Endothelial cell of umbilical vein (primary cell): Measurements from ENCODE around the gene GRAMD2B. TPM values are rescaled to one million over a fixed set of nuclear protein-coding genes. Genes with fewer than 3 reads are reported as not detected.
"Not testable (repeated sequence)": the region's sequence is repeated elsewhere in the genome, so short reads cannot be mapped to it uniquely, and the experiment has no call there.

Source experiments
- BruUV-seq: library from RNA; stranded (reverse); fragments of 400-500 nt; replicated peaks from 2 replicates; lab custom pipeline; 2021; lab: Mats Ljungman, UMichigan
- CTCF ChIA-PET: fragments of 300-600, 350-600 bp; sonication (Branson Sonifier 250); formaldehyde crosslinking; loops from one replicate; lab custom pipeline; 2021; ENCODE audit warnings: antibody characterized with exemption, inconsistent platforms; lab: Charles Lee
- POLR2A ChIA-PET: fragments of 300-600, 350-600 bp; sonication (Branson Sonifier 250); formaldehyde crosslinking; loops from one replicate; lab custom pipeline; 2021; ENCODE audit warnings: antibody characterized with exemption, inconsistent platforms; lab: Charles Lee
- DNase-seq: peaks from one replicate; pipeline ENCODE4 v3.0.0-alpha.2; 2011; ENCODE audit warnings: low read depth, low spot score
- FAIRE-seq: peaks from 2 replicates; lab custom pipeline; 2011; peaks lifted over from hg19 to GRCh38; lab: Jason Lieb, UNC
- H2AFZ ChIP-seq: 2 replicates; pipeline ENCODE4 v1.6.0; 2012; ENCODE audit warnings: low read depth, low read length, control low read depth, inconsistent platforms
- H3K27ac ChIP-seq: 2 replicates; pipeline ENCODE4 v1.5.1; 2011; ENCODE audit warnings: low read depth, mild to moderate bottlenecking, control low read depth, low read length, moderate library complexity; ENCODE audit not compliant: insufficient read depth
- H3K27me3 ChIP-seq, 2 experiments: 2 replicates each; pipeline versions ENCODE4 v1.6.0 to v1.6.1; 2011; ENCODE audit warnings: low read length in 2 of 2, mixed read lengths in 1 of 2; ENCODE audit not compliant: control insufficient read depth in 2 of 2, insufficient read depth in 2 of 2
- H3K36me3 ChIP-seq, 2 experiments: 2 replicates in 1 of 2; 3 replicates in 1 of 2; pipeline ENCODE4 v1.5.1; 2011; ENCODE audit warnings: low read length in 2 of 2, mild to moderate bottlenecking in 1 of 2, moderate library complexity in 1 of 2; ENCODE audit not compliant: control insufficient read depth in 2 of 2, insufficient read depth in 2 of 2; ENCODE audit errors: extremely low read depth in 1 of 2
- H3K4me1 ChIP-seq: 3 replicates; pipeline ENCODE4 v1.5.1; 2011; ENCODE audit warnings: mild to moderate bottlenecking, low read length; ENCODE audit not compliant: control insufficient read depth, insufficient read depth; ENCODE audit errors: extremely low read depth
- H3K4me2 ChIP-seq: 2 replicates; pipeline ENCODE4 v1.6.1; 2011; ENCODE audit warnings: low read length, control low read depth, mixed read lengths; ENCODE audit not compliant: insufficient read depth
- H3K4me3 ChIP-seq, 3 experiments: fragments of 200-600 bp in 1 of 3; sonication (generic), shearing (Covaris generic) in 1 of 3; replicated peaks in 1 of 3; 2 replicates each; pipeline ENCODE4 v1.5.1; 2011 to 2016; ENCODE audit warnings: control low read depth in 3 of 3, low read length in 3 of 3, mild to moderate bottlenecking in 2 of 3, inconsistent platforms in 1 of 3, low read depth in 1 of 3, moderate library complexity in 1 of 3; ENCODE audit not compliant: insufficient read depth in 1 of 3
- H3K79me2 ChIP-seq: 2 replicates; pipeline ENCODE4 v1.6.0; 2012; ENCODE audit warnings: low read length, inconsistent platforms; ENCODE audit not compliant: control insufficient read depth, insufficient read depth
- H3K9ac ChIP-seq: replicated peaks from 2 replicates; pipeline ENCODE3; 2011; ENCODE audit warnings: low read length, control low read depth; ENCODE audit not compliant: insufficient read depth; ENCODE audit errors: extremely low read depth
- H3K9me1 ChIP-seq: replicated peaks from 3 replicates; pipeline ENCODE4 v1.6.0; 2011; ENCODE audit warnings: mild to moderate bottlenecking, low read length; ENCODE audit not compliant: control insufficient read depth, insufficient read depth; ENCODE audit errors: extremely low read depth
- H3K9me3 ChIP-seq: replicated peaks from 2 replicates; pipeline ENCODE4 v1.5.1; 2012; ENCODE audit warnings: low read length, inconsistent platforms; ENCODE audit not compliant: control insufficient read depth, insufficient read depth
- H4K20me1 ChIP-seq: replicated peaks from 2 replicates; pipeline ENCODE3; 2011; ENCODE audit warnings: mild to moderate bottlenecking, low read length; ENCODE audit not compliant: control insufficient read depth, insufficient read depth; ENCODE audit errors: extremely low read depth
- CTCF ChIP-seq, 2 donors: IDR thresholded peaks; 1 replicate in 1 of 2; 2 replicates in 1 of 2; pipeline ENCODE4 v1.5.1; 2011; ENCODE audit warnings: low read length in 2 of 2, mild to moderate bottlenecking in 2 of 2, moderate library complexity in 2 of 2, control low read depth in 1 of 2, inconsistent platforms in 1 of 2, low read depth in 1 of 2; ENCODE audit not compliant: insufficient read depth in 1 of 2; ENCODE audit errors: extremely low read depth in 1 of 2
- EZH2 ChIP-seq: IDR thresholded peaks from 2 replicates; pipeline ENCODE4 v1.6.1; 2012; ENCODE audit warnings: borderline replicate concordance, low read depth, mild to moderate bottlenecking, moderate library complexity, low read length, inconsistent platforms; ENCODE audit not compliant: severe bottlenecking
- FOS ChIP-seq: IDR thresholded peaks from 2 replicates; pipeline ENCODE4 v1.6.1; 2011; ENCODE audit warnings: mild to moderate bottlenecking, low read length, moderate library complexity, borderline replicate concordance; ENCODE audit not compliant: insufficient read depth
- MAX ChIP-seq: IDR thresholded peaks from 2 replicates; pipeline ENCODE4 v1.6.1; 2011; ENCODE audit not compliant: insufficient read depth, insufficient read length
- POLR2A ChIP-seq: IDR thresholded peaks from 2 replicates; pipeline ENCODE4 v1.6.1; 2012; ENCODE audit warnings: low read depth, mild to moderate bottlenecking, control low read depth, low read length
- dilution Hi-C: fragments of 300-500 bp; cut with MboI; formaldehyde crosslinking; loops from one replicate; pipeline ENCODE4 v1.15.0; 2019; ENCODE audit warnings: low sequenced_read_pairs; ENCODE audit not compliant: extremely low pct_ligation_motif_present
- intact Hi-C: fragments of 100-400 bp; cut with micrococcal nuclease; formaldehyde crosslinking; loops from one replicate; pipeline ENCODE4 v1.10.0; 2022
- polyA plus RNA-seq, 4 experiments: library from polyadenylated mRNA; depleted of rRNA in 3 of 4; stranded (reverse) in 3 of 4; unstranded in 1 of 4; fragments of >200 nt; gene quantifications; 2 replicates each; pipeline versions ENCODE4 v1.2.1 to v1.2.3, GENCODE V29; 2011 to 2012; ENCODE audit warnings: missing spikeins in 1 of 4
- total RNA-seq: library from RNA; stranded (reverse); gene quantifications from 2 replicates; pipeline ENCODE4 v1.2.3, GENCODE V29; 2021

Gene GRAMD2B
- total and polyA plus RNA-seq, 2 donors (not counting 3 experiments of a cell fraction or from before 2014, with no cell fraction given) = 2.0 to 5.5 TPM

- H3K79me2 ChIP-seq = no peaks in the 10 kb centered on the region
- H3K36me3 ChIP-seq = no peaks in the 10 kb centered on the region
- H3K9ac ChIP-seq = no peak overlapping the region
- no peak overlapping the region for H3K4me2 ChIP-seq
- H3K9me3 ChIP-seq = no peaks in the 10 kb centered on the region
- DNase-seq = no peak
- BruUV-seq = no TSS peak
- FAIRE-seq = no peak
- no peaks in the 10 kb centered on the region for H3K9me1 ChIP-seq
- H4K20me1 ChIP-seq = no peaks in the 10 kb centered on the region
- H3K27me3 ChIP-seq = no peaks in the 10 kb centered on the region
- no peaks in the 10 kb centered on the region for H3K4me1 ChIP-seq
- no peak overlapping the region for H3K27ac ChIP-seq
- dilution Hi-C loops (no loop called here), intact Hi-C loops (no loop called here)
- H3K4me3 ChIP-seq = no peak overlapping the region
- H2AFZ ChIP-seq = no peak overlapping the region
- POLR2A ChIA-PET = no interaction called here
- TF ChIP-seq MAX (no peak), EZH2 (no peak), POLR2A (no peak), CTCF (IDR thresholded peaks at IDR 0.05; ENCODE audit: extremely low read depth in 1 of 2, insufficient read depth in 1 of 2, low read depth in 1 of 2, low read length in 2 of 2) (no peak), FOS (no peak)
- CTCF ChIA-PET = no interaction called here
Measured at GRCh38 chr5:126377424-126377823, 45.8 kb upstream of the GRAMD2B start.

GRCh38 chr5:126380316-126380715, 42.9 kb upstream of the GRAMD2B start:
- H3K27me3 ChIP-seq, H4K20me1 ChIP-seq, H3K9me3 ChIP-seq, H2AFZ ChIP-seq, dilution Hi-C loops, H3K79me2 ChIP-seq, DNase-seq, H3K4me2 ChIP-seq, H3K36me3 ChIP-seq, H3K9ac ChIP-seq, H3K27ac ChIP-seq, FAIRE-seq, CTCF ChIA-PET, intact Hi-C loops, BruUV-seq, H3K9me1 ChIP-seq, H3K4me1 ChIP-seq, H3K4me3 ChIP-seq, POLR2A ChIA-PET: not testable (repeated sequence)
